GM15510 (cell line): ENCODE measurements around the gene MAPKAPK3.

ENCODE experiments used
- POLR2A ChIP-seq: IDR thresholded peaks from 3 replicates; pipeline ENCODE4 v1.6.1; 2011; ENCODE audit warnings: borderline replicate concordance; ENCODE audit not compliant: insufficient read length; ENCODE audit errors: extremely low read depth

Gene MAPKAPK3

GRCh38 chr3:50649451-50649931 lies 32.5 kb downstream of the MAPKAPK3 start:
- TF ChIP-seq POLR2A = no peak

- no peak for TF ChIP-seq POLR2A
These were observed 33.1 kb downstream of the MAPKAPK3 start for GRCh38 chr3:50650018-50650417.

- no peak for TF ChIP-seq POLR2A
These were observed 34.5 kb downstream of the MAPKAPK3 start for GRCh38 chr3:50651445-50651844.

GRCh38 chr3:50651920-50652529 lies 35.1 kb downstream of the MAPKAPK3 start:
- no peak for TF ChIP-seq POLR2A

- no peak for TF ChIP-seq POLR2A
These were observed 35.8 kb downstream of the MAPKAPK3 start for GRCh38 chr3:50652709-50653108.

- TF ChIP-seq POLR2A = no peak
These were observed 37.1 kb downstream of the MAPKAPK3 start for GRCh38 chr3:50653937-50654595.

- TF ChIP-seq POLR2A = no peak
These were observed 38.3 kb downstream of the MAPKAPK3 start for GRCh38 chr3:50655009-50655830.

- TF ChIP-seq POLR2A = no peak
These were observed 39.7 kb downstream of the MAPKAPK3 start for GRCh38 chr3:50656417-50657195.

GRCh38 chr3:50657407-50657806 lies 40.5 kb downstream of the MAPKAPK3 start:
- TF ChIP-seq POLR2A = no peak

- no peak for TF ChIP-seq POLR2A
These were observed 40.9 kb downstream of the MAPKAPK3 start for GRCh38 chr3:50657816-50658215.

- TF ChIP-seq POLR2A = no peak
These were observed 41.5 kb downstream of the MAPKAPK3 start for GRCh38 chr3:50658416-50658815.

- TF ChIP-seq POLR2A = no peak
These were observed 41.9 kb downstream of the MAPKAPK3 start for GRCh38 chr3:50658831-50659230.

- TF ChIP-seq POLR2A = no peak
These were observed 43.4 kb downstream of the MAPKAPK3 start for GRCh38 chr3:50660386-50660785.

GRCh38 chr3:50661321-50661837 lies 44.4 kb downstream of the MAPKAPK3 start:
- no peak for TF ChIP-seq POLR2A
